ENCODE results near the gene ZNF654.

DNA sequence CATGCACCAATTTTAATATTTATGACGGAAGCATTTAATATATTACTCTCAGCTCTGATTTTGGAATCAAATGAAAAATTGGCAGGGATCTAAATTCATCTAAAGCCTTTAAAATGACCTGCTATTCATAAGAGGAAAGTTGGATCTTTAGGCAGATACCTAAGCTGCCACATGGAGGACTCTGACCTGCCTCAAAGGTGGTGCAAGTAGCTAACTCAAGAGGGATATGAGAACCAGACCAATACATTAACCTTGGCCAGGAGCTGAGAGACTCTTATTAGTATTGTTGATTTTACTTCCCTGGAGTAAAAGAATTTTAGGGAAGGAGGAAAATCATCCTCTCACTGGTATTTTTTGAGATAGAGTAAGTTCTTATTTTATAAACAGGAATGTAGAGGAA, 17.7 kb downstream of the ZNF654 start:
- TF ChIP-seq, protein P1, sequence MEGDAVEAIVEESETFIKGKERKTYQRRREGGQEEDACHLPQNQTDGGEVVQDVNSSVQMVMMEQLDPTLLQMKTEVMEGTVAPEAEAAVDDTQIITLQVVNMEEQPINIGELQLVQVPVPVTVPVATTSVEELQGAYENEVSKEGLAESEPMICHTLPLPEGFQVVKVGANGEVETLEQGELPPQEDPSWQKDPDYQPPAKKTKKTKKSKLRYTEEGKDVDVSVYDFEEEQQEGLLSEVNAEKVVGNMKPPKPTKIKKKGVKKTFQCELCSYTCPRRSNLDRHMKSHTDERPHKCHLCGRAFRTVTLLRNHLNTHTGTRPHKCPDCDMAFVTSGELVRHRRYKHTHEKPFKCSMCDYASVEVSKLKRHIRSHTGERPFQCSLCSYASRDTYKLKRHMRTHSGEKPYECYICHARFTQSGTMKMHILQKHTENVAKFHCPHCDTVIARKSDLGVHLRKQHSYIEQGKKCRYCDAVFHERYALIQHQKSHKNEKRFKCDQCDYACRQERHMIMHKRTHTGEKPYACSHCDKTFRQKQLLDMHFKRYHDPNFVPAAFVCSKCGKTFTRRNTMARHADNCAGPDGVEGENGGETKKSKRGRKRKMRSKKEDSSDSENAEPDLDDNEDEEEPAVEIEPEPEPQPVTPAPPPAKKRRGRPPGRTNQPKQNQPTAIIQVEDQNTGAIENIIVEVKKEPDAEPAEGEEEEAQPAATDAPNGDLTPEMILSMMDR (IDR thresholded peaks at IDR 0.05; ENCODE audit: insufficient read depth, low read depth, low read length): no peak
- no peak for TF ChIP-seq EZH2 (IDR thresholded peaks at IDR 0.05; ENCODE audit: insufficient read depth, low read length)

Measured in astrocyte (in vitro differentiated cells and primary cell).